Chondrocyte (in vitro differentiated cells): Measurements from ENCODE around the gene BAIAP2L1. TPM values are rescaled to one million over a fixed set of nuclear protein-coding genes. Genes with fewer than 3 reads are reported as not detected.

Experiments used
- DNase-seq: peaks from one replicate; pipeline ENCODE4 v3.0.0; 2021; ENCODE audit warnings: mixed read lengths, low spot score
- H3K27ac Mint-ChIP-seq: one replicate; pipeline ENCODE4 v1.8.0; 2021; ENCODE audit warnings: mild to moderate bottlenecking, moderate library complexity, mixed read lengths; ENCODE audit not compliant: unreplicated experiment
- H3K27me3 Mint-ChIP-seq: 2 replicates; pipeline ENCODE4 v1.8.0; 2021; ENCODE audit warnings: low read depth, mixed read lengths
- H3K36me3 Mint-ChIP-seq: 2 replicates; pipeline ENCODE4 v1.8.0; 2021; ENCODE audit warnings: low read depth, mixed read lengths
- H3K4me1 Mint-ChIP-seq: 2 replicates; pipeline ENCODE4 v1.8.0; 2021; ENCODE audit warnings: low read depth, mild to moderate bottlenecking, mixed read lengths
- H3K4me3 Mint-ChIP-seq: one replicate; pipeline ENCODE4 v1.8.0; 2021; ENCODE audit warnings: mild to moderate bottlenecking, moderate library complexity, mixed read lengths; ENCODE audit not compliant: unreplicated experiment
- H3K9me3 Mint-ChIP-seq: 2 replicates; pipeline ENCODE4 v1.8.0; 2021; ENCODE audit warnings: low read depth, mixed read lengths
- total RNA-seq: library from RNA; stranded (reverse); gene quantifications from 3 replicates; pipeline ENCODE4 v1.2.1, GENCODE V29; 2021
- TF ChIP-seq, protein P1 (sequence below): fragments of 200-600 bp; sonication (generic); IDR thresholded peaks from 2 replicates; pipeline ENCODE4 v1.5.0; 2021; ENCODE audit warnings: antibody characterized with exemption, mild to moderate bottlenecking, moderate library complexity

The BAIAP2L1 gene
- total RNA-seq, 1 donor from 2014 or later = 12.4 TPM

GRCh38 chr7:98286093-98286539, 114.8 kb downstream of the BAIAP2L1 start:
- peaks cover 15% of the 10 kb centered on the region for H3K36me3 Mint-ChIP-seq
- peak overlapping the region; percentile 95 for H3K27ac Mint-ChIP-seq
- TF ChIP-seq, protein P1, sequence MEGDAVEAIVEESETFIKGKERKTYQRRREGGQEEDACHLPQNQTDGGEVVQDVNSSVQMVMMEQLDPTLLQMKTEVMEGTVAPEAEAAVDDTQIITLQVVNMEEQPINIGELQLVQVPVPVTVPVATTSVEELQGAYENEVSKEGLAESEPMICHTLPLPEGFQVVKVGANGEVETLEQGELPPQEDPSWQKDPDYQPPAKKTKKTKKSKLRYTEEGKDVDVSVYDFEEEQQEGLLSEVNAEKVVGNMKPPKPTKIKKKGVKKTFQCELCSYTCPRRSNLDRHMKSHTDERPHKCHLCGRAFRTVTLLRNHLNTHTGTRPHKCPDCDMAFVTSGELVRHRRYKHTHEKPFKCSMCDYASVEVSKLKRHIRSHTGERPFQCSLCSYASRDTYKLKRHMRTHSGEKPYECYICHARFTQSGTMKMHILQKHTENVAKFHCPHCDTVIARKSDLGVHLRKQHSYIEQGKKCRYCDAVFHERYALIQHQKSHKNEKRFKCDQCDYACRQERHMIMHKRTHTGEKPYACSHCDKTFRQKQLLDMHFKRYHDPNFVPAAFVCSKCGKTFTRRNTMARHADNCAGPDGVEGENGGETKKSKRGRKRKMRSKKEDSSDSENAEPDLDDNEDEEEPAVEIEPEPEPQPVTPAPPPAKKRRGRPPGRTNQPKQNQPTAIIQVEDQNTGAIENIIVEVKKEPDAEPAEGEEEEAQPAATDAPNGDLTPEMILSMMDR = no peak
- peaks cover 60% of the 10 kb centered on the region for H3K4me1 Mint-ChIP-seq
- DNase-seq = no peak
- peak overlapping the region; percentile 85 for H3K4me3 Mint-ChIP-seq
- H3K27me3 Mint-ChIP-seq = no peaks in the 10 kb centered on the region
- no peaks in the 10 kb centered on the region for H3K9me3 Mint-ChIP-seq

GRCh38 chr7:98285157-98286092, 115.5 kb downstream of the BAIAP2L1 start:
- Mint-ChIP-seq H3K9me3 (no peaks in the 10 kb centered on the region), H3K27ac (peak overlapping the region; percentile 95), H3K4me1 (peaks cover 65% of the 10 kb centered on the region), H3K36me3 (peaks cover 15% of the 10 kb centered on the region), H3K4me3 (peak overlapping the region; percentile 85), H3K27me3 (no peaks in the 10 kb centered on the region)
- no peak for DNase-seq
- TF ChIP-seq, protein P1 = no peak

GRCh38 chr7:98284335-98285036, 116.4 kb downstream of the BAIAP2L1 start:
- peaks cover 15% of the 10 kb centered on the region for H3K36me3 Mint-ChIP-seq
- peaks cover 61% of the 10 kb centered on the region for H3K4me1 Mint-ChIP-seq
- peak overlapping the region; percentile 95 for H3K27ac Mint-ChIP-seq
- H3K4me3 Mint-ChIP-seq = peak overlapping the region; percentile 85
- DNase-seq = peak; percentile 93
- TF ChIP-seq, protein P1 = no peak
- H3K27me3 Mint-ChIP-seq = no peaks in the 10 kb centered on the region
- no peaks in the 10 kb centered on the region for H3K9me3 Mint-ChIP-seq

- H3K9me3 Mint-ChIP-seq = no peaks in the 10 kb centered on the region
- H3K36me3 Mint-ChIP-seq = peaks cover 15% of the 10 kb centered on the region
- peak; percentile 92 for DNase-seq
- peak overlapping the region; percentile 95 for H3K27ac Mint-ChIP-seq
- H3K4me3 Mint-ChIP-seq = peak overlapping the region; percentile 85
- peaks cover 54% of the 10 kb centered on the region for H3K4me1 Mint-ChIP-seq
- H3K27me3 Mint-ChIP-seq = no peaks in the 10 kb centered on the region
- TF ChIP-seq, protein P1 = no peak
These were observed 117.0 kb downstream of the BAIAP2L1 start for GRCh38 chr7:98283887-98284222.

DNA sequence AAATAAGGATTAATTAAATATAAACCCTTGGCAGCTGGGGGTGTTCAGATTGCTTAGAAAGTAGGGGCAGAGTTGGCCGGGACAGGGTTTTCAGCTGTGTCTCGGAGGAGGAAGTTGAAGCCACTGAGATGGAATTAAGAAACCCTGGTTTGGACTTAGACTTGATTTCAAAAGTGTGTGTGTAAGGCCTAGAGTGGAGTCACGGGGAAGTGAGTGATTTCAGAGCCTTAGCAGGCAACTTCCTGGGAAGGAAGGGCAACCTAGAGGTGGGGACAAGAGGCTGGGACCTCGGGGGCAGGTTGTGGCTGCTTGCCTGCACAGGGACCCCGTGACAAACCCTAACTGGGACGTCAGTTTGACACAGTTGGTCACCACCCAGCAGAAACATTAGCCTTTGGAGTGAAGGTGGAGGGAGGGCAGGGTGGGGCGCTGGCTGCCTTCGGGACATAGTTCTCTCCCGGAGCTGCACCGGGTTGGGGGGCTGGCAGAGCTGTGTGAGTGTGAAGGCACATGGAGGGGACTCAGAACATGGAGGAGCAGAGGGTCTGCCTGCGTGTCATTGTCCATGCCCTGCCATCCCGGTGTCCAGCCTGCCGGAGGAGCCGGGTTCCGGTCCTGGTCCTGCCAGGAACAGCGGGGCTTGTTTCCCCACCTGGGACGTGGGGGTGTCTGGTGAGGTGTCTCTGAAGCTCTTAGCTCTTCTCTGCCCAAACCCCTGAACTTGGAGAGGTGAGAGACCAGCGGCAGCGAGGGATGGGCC, 117.6 kb downstream of the BAIAP2L1 start:
- peak overlapping the region; percentile 85 for H3K4me3 Mint-ChIP-seq
- H3K27me3 Mint-ChIP-seq = no peaks in the 10 kb centered on the region
- no peaks in the 10 kb centered on the region for H3K9me3 Mint-ChIP-seq
- H3K36me3 Mint-ChIP-seq = peaks cover 13% of the 10 kb centered on the region
- TF ChIP-seq, protein P1 = no peak
- peaks cover 50% of the 10 kb centered on the region for H3K4me1 Mint-ChIP-seq
- DNase-seq = peak; percentile 91
- H3K27ac Mint-ChIP-seq = peak overlapping the region; percentile 95
